Hematopoietic multipotent progenitor cell treated with erythropoietin and hydrocortisone succinate and interleukin-3 and kit ligand, for 4 days (in vitro differentiated cells): Measurements from ENCODE around the gene RNASE12.
"Not testable (repeated sequence)": the region's sequence is repeated elsewhere in the genome, so short reads cannot be mapped to it uniquely, and the experiment has no call there.

Source experiments
- DNase-seq: peaks from one replicate; pipeline ENCODE4 v3.0.0-alpha.2; 2015

RNASE12 gene, protein sequence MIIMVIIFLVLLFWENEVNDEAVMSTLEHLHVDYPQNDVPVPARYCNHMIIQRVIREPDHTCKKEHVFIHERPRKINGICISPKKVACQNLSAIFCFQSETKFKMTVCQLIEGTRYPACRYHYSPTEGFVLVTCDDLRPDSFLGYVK

DNA sequence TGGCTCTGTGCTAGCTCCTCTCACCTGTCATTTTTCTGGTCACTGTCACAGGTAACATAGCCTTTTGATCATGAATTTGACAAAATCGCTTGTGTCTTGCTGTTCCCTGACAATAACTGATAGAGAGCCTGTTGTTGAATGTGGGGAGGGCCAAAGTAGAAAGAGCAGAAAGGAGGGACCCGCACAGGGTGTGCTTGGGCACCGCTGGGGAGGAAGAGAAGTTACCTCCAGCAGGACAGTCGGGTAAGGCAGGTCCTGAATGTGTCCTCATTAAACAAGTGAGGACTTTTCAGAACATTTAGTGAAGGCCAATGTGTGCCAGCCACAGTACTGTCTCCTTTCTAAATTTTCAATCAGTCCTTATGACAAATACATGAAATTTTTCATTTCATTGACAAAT is at the start of gene RNASE12:
Gene RNASE12, minus strand, starts transcription at position 142 of the 400 bp plus-strand sequence. CDS start 653 bp downstream, outside the sequence.
- no peak for DNase-seq

DNA sequence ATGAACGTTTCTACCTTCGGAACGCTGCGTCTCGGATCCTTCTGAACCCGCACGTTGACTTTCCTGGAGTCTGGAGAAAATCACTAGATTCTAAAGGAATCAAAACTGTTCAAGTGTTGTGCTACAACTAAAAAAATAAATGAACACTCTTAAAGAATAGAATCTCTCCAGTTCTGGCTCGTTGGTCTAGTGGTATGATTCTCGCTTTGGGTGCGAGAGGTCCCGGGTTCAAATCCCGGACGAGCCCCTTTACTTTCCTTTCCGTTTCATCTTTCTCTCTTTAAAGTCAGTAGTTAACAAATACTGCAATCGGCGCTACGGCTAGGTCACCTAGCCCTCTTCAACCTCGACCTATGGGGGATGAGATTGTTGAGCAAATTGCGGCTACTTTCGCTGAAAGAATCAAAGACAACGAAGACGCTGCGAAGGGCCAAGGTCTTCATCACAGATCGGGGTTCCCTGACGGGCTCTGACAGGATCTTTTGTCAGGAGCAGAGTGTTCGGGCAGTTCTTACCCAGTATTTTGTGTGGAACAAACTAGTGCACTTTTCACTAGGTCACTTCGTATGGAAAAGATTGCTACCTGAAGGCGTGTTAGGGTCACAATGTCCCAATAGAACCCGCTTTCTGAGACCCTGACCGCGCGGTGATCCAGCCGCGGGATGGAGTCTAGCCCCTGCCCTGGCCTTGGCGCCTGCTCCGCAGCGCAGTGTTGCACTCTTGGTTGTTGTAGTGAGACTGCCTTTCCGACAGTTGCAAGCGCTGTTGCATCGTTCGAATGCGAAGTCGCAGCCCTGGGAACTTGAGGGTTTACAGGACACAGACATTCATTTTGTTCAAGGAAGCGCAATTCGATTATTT is 41.9 kb upstream of the RNASE12 start:
- DNase-seq = peak; percentile 92

DNA sequence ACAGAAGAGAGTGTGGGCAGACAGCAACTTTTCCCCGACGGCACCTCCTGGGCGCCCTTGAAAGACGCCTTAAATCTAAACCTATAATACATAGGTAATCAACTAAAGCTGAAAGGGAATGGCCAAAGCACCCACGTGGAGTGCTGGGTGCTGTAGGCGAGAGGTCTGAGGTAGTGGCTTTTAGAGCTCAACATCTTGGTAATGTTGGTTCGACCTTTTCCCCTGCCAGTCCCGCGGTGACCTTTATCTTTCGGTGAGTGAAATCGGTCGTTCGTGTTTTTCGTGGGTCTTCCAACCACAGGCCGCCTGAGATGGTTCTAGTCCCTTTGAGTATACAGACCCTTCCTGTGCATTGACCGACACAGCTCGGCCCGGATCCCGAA is 41.3 kb upstream of the RNASE12 start:
- DNase-seq = peak; percentile 46

DNA sequence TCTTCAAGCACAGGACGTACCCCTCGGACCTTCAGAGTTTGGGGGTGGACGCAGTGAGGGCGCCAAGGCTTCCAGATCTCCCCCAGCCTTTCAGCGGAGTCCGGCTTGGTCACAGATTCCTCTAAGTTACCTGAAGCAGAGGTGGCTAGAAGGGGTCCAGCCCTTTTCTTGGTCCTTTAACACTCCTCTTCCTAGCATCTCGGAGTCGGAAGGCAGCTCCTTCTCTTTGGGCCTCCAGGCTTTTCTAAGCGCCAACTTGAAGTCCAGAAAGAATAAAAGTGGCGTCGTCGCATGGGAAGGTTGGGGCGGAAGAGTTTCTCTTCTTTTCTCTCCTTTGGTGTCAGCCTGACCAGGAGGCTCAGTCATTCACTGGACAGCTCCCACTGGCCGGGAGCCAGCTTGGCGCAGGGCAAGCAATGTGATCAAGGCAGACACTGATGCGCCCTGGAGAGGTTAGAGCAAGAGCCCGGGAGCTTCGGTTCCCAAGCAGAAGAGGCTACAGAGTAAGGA is 40.8 kb upstream of the RNASE12 start:
- DNase-seq = peak; percentile 68

DNA sequence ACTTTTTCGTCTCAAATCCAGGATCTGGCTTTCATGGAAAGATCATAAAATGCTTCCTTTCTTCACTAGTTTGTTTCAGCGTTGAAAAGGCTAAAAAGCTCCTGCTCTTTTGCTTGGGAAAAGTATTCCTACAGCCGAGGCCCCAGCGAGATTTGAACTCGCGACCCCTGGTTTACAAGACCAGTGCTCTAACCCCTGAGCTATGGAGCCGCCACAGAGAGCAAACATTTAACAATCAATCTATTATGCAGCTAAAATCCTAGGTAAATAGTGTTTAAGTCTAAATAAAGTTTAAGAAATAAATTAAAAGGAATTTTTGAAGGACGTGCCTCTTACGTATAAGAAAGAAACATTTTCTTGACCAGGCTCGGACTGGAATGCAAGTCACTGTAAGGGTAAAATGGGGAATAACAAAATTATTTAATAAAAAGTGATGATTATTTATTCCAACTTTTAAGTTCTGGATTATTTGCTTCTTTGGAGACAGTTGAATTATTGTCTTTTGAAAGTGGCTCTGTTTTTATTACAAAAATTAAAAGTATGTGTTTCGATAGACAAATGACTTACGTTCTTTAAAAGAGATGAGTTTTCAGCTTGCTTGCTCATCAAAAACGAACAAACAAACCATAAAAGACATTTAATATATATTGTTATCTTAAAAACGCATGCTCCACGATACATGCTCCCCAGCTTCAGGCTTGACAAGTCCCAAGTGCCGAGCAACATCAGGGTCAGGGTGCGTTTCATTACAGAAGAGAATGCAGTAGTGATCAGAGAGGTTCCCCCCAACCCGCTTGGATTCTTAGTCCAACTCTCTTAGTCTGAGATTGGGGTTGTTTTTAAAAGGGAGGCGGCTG is 40.1 kb upstream of the RNASE12 start:
- peak; percentile 87 for DNase-seq

DNA sequence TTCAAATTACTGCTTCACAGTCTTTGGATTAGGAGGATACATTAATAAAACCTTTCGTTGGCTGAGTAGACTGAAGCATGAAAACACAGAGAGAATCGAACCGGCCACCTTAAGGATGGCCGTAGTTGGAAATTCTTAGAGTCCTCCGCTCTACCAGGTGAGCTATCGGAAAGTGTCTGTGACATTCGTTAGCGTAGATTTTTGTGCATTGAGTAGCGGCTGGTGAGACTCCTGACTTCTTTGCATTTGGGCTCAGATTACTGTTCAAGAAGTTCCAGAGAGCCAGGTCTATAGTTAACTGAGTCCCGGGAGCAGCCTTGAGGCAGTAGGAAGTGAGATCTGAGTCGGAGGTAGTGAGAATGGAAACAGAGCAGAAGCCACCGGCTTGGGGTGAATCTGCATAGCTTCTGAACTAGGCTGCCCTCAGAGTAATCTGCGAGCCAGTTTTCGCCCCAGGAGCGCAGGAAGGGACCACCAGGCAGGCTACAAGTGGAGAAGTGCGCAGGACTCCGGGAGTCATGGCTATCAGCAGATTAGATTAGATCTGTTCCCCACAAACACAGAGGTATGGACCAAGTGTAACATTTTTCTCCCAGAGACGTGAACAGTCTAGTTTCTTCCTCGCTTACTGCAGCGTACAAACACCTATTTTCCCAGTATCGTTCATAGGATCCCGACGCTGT is 39.3 kb upstream of the RNASE12 start:
- peak; percentile 81 for DNase-seq

DNA sequence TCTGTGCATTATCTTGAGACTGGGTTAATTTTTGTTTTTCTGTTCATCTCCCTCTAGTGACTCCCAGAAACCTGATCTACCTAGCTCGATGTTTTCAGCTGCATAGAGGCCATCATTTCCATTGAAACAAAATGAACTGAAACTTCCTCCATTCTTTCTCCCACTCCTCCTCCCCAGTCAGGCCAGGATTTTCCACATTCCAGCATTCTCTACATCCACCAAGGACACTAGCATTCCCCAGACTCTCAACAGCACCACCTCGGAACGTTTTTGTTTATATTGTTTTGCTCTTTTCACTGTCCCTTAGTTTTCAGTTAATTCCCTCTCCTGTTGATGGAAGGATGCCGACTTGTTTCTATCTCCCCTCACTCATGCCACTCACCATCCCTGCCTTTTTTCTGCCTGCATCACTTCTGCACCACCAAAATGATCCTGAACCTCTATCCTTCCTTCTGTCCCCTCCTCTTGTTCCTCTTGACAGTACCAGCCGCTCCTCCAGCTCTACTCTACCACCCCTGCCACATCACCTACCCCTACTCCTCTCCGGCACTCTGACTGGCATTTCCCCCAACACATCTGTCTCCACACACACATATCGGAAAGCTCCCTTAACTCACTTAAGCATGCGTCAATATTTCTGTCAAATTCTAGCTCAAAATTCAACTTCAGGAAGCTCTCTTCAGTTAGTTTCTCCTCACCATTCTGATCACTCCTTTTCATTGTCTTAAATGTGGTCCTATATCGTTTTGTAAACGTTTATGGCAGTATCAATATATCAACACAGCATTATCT is 37.1 kb upstream of the RNASE12 start:
- DNase-seq = no peak

DNA sequence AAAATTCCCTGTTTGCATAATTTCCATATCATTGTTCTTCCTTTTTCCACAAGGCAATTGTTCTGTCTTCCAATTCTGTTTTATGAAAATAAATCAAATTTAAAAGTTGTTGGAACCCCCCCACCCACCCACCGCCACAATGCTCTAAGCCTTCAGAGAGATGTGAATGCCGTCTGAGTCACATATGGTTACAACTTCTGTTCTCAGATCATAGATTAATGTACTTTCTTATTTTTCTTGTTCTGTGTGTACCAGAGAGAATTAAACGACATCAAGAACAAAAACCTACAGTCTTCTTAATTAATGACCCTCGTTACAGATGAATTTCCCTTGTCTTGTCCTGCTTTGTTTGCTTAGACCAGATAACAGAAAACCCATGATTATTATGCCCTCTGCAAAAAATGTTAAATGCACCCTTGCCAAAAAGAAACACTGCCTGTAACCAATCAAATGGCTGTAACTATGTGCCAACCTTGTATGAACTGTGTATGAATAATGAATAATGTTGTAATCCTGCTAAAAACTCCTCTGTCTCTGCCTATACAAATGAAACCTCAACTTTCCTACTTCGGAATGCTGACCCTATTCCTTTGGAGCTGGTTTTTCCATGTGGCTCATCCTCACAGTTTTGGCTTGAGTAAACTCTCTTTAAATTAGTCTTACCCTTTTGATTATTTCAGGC is 36.3 kb upstream of the RNASE12 start:
- DNase-seq = no peak

DNA sequence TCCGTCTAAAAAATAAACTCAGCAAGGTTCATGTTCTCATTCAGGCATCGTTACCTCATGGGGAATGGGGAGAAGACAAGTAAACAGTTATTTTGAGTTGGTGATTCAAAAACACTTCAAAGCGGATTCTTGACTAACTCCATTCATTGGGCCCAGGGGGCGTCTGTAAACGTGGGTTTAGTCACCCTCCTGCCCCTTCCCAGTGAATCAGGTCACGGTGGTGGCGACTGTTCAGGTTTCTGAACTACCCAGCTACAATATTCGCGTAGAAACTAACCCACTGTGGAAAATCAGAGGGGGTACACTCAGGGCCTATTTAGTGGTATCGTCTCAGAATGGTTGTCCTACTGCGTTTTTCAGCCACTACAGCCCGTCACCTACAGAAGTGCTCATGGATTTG is 35.1 kb upstream of the RNASE12 start:
- no peak for DNase-seq

DNA sequence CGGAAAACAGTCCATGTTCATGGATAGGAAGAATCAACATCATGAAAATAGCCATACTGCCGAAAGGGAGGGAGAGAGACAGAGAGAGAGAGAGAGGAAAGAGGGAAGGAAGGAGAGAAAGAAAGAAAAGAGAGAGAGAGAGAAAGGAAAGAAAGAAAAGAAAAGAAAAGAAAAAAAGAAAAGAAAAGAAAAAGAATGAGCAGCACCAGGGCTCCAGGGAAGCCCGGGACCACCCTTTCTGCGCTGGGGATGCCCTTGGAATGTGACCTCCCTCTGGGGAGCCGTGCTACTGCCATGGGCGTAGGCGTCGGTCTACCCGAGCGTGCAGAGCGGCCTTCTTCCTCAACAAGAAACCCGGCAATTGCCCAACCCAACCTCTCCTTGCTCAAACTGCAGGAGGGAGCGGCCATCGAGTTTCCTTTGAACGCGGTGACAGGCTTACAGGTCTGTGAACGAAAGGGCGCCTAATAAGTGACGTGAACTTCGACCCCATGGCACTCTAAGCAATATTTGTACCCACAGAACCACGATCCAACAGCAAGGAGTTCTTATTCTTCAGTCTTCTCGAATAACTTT is 33.4 kb upstream of the RNASE12 start:
- peak; percentile 94 for DNase-seq

DNA sequence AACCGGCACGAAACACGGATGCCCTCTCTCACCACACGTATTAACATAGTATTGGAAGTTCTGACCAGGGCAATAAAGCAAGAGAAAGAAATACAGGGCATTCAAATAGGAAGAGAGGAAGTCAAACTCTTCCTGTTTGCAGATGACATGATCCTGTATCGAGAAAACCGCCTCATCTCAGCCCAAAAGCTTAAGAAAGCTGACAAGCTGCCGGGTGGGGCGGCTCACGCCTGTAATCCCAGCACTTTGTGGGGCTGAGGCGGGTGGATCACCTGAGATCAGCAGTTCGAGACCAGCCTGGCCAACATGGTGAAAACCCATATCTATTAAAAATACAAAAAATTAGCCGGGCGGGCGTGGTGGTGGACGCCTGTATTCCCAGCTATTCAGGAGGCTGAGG is 32.6 kb upstream of the RNASE12 start:
- peak; percentile 66 for DNase-seq

DNA sequence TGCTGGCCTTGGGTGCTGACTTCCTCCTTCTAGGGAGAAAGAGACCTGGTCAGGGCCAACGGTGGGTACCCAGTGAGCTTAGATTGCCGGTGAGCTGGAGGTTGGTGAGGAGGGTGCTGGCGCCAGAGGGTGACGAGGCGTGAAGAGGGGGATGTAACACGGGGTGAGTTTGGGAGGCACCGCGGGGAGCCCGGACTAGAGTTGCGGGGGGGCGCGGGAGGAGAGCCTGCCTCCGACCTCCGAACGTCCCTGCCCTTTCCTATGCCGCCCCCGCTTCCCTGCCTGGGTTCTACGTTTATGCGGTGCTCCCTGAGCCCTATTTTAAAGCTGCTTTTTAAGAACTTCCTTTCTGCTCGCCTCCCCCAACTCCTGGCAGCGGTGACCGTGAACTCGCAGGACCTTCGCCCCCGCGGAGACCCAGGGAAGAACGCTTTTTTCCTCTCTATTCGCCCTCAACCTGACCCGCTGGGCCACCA is 31.7 kb upstream of the RNASE12 start:
- peak; percentile 37 for DNase-seq

DNA sequence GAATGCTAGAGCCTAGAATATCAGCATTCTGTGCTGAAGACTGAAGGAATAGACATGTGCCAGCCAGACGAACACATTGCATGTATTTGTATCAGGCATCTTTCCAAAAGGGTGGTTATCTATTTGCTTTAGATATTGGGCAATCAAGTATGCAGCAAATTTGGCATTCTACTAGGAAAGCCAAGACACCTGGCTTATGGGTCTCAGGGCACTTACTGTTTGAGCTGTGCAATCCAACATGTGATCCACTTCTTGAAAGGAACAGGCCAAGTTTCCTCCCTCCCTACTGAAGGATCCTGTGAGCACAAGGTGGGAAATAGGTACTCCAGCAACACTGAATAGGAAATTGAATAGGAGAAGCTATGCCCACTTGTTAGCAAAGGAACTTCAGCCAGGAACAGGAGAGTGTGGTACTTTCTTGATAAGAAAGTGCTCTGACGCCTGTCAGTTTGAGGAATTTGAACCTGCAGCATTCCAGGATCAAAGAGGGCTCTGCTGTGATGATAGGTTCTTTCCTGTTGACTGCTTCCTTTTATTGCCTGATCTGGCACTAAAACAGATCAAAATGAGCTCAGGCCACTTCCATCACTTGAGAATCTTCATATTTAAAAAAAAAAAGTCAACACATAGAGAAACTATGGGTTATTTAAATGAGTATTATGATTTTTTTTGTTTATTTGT is 29.8 kb upstream of the RNASE12 start:
- no peak for DNase-seq

DNA sequence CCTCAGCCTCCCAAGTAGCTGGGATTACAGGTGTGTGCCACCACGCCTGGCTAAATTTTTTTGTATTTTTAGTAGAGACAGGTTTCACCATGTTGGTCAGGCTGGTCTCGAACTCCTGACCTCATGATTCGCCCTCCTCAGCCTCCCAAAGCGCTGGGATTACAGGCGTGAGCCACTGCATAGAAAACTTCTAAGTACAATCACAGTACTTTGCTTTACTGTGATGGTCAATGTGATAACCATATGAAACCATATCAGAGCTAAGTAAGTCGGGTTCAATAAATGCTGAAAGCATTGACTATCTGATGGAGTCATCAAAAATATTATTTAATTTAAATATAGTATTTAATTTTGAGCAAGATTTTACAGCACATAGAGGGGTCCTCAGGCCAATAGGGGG is 28.5 kb upstream of the RNASE12 start:
- DNase-seq = not testable (repeated sequence)

DNA sequence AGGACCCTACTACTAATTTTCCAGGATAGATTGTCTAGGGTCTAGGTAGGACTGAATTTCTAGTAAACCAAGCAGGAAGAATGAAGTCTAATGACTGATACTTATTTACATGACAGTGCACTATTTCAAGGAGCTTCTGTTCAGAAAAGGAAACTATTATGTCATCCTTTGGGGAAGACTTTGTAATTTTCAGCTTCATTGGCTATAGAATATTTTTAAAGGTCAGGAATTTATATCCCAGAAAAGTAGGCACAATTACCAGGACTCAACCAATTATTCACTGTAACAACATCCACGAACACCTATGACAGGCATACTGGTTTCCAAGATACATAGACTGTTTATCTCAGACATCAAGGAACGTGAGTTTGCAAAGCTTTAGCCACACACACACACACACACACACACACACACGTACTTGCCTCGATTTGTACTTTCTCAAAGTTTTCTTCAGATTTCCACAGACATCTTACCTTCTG is 27.1 kb upstream of the RNASE12 start:
- DNase-seq = peak; percentile 58

DNA sequence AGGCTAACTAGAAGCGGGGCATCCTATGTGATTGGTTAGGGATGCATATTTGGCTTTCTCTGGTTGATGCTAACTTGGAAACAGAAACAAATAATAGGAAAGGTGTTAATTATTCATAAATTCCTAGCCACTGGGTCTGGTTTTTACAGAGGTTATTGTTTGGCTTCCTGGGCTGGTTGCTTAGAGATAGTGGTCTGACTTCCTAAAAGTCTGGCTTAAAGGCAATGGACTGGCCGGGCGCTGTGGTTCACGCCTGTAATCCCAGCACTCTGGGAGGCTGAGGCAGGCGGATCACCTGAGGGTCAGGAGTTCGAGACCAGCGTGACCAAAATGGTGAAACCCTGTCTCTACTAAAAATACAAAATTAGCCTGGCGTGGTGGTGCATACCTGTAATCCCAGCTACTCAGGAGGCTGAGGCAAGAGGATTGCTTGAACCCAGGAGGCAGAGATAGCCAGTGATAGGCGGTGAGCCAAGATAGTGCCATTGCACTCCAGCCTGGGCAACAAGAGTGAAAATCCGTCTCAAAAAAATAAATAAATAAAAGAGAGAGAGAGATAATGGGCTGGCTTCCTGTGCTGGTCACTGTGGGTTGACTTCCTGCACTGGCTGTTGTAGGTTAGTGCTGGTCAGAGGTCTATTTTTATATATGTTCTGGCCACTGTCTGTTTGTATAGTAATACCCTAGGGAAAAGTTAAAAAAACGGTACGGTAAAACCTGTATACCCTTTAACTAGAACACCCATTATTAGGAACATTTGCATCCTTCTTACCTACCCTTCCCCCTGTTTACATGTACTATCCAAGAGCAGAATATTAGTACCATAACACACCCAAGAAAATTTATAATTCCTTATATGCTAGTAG is 26.2 kb upstream of the RNASE12 start:
- peak; percentile 49 for DNase-seq

DNA sequence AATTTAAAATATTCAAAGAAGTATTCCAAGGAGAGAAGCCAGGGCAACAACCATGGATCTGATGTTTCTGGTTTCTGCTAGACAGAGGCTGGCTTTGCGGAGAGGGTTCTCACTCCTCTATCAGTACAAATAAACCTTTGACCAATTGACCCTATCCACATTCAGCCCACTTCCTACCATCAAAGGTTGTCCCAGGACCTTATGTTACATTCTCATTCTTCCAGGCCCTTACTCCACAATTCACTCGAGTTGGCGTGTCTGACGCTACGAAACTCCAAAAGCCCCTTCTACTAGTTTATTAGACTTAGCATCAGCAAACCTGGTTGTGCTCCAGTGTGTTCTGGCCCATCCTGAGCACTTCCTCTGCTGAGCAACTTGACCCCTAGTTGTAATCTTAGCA is 24.8 kb upstream of the RNASE12 start:
- no peak for DNase-seq

DNA sequence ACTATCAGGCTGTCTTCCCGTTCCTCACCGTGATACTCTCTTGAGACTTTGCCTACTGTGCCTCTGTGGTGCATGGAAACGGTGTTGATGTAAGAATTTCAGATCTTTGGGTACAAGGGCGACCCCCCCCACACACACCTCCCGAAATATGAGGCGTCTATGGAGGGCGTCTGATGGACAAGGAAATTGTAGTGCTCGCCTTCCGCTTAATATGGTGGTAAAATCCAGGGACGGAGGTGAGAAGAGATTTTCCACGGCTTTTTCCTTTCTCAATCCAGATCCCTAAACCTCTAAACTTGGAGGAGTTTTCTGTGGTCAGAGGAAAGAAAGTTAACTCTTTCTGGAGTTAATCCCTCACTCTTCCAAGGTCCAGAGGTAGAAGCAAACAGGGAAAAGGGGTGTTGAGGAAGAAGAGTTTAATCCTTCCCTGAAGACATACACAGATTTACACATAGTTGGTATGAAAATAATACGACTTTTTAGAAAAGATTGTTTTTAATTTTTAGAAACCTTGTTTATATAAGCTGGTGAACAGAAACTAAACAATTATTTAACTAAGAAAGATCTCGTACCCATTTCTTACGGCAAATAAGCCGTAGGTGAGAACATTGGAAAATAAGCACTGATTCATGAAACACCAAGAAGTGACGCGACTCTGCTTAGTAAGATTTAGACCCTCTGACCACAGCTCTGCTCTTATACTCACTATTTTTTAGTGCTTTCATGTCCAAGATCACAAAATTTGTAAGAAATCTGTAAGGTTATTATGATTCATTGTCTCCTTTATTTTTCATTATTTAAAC is 23.1 kb upstream of the RNASE12 start:
- DNase-seq = no peak
